KOPT-K1 (cell line): ENCODE data around the gene MMP17.
A peak's percentile ranks its signal among the peaks of the same experiment; 100 is the strongest.
"Not testable (repeated sequence)": the region's sequence is repeated elsewhere in the genome, so short reads cannot be mapped to it uniquely, and the experiment has no call there.

Experiments used
- H3K27ac ChIP-seq: fragments of 200-600 bp; sonication (generic); 2 replicates; pipeline ENCODE4 v1.5.1; 2016; ENCODE audit warnings: antibody characterized with exemption, mild to moderate bottlenecking, low read depth, low read length; ENCODE audit not compliant: poor library complexity, severe bottlenecking
- H3K36me3 ChIP-seq: fragments of 200-600 bp; sonication (generic); 2 replicates; pipeline ENCODE4 v1.5.1; 2017; ENCODE audit warnings: antibody characterized with exemption, mild to moderate bottlenecking, low read length, moderate library complexity; ENCODE audit not compliant: insufficient read depth
- H3K9me3 ChIP-seq: fragments of 200-600 bp; sonication (generic); 2 replicates; pipeline ENCODE4 v1.5.1; 2017; ENCODE audit warnings: antibody characterized with exemption, low read length, mild to moderate bottlenecking; ENCODE audit not compliant: insufficient read depth, poor library complexity, severe bottlenecking

MMP17 gene

DNA sequence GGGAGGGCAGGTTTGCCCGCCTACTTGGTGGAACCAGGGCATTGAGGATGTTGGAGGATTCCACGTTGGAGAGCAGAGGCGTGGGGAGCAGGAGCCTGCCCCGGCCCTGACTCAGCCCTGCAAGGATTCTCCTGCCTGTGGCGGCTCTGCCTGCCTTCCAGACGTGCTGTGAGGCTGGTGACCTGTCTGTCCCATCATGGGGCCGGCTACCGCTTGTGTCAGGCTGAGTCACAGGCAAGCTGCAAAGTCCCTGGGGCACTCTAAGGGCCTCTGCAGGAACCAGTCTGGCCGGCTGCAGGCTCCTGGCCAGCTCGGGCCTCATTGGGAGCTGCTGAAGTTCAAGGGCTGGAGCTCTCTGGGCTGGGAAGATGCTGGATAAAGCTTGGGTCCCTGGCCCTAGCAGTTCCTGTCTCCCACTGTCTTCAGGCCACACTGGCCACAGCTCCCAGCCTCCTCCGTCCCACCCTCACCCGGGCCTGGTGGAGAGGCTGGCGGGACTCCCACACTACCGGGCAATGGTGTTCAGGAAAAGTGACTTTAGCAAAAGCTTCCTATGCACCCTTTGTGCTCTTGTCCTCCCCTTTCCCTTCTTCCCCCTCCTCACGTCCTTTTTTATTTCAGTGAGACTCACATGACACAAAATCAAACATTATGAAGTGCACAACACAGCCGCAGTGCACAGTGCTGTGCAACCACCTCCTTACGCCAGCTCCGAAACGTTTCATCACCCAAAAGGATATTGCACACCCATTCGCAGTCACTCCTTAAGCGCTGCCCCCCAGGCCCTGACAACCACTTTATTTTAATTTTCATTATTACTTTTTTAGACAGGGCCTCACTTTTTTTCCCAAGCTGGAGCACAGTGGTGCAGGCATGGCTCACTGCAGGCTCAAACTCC is 44.2 kb downstream of the MMP17 start:
- H3K36me3 ChIP-seq: no peaks in the 10 kb centered on the region
- H3K27ac ChIP-seq: no peak overlapping the region
- H3K9me3 ChIP-seq: peaks cover 10% of the 10 kb centered on the region

DNA sequence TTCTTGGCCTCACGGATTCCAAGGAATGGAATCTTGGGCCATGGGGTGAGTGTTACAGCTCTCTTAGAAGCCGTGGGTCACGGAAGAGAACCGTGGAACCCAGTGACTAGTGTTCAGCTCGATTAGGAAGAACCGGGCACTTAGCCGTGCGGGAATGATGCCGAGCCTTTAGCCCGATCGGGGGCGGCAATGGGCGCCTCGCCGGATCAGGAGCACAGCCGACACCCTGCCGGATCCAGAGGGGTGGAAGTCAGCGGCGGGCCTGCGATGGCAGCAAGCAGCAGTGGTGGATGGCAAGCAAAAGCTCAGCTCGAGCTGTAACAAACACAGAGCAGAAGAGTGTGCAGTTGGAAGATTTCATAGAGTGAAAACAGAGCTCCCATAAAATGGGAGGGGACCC is 45.1 kb downstream of the MMP17 start:
- Histone ChIP-seq H3K36me3 (no peaks in the 10 kb centered on the region), H3K9me3 (peaks cover 10% of the 10 kb centered on the region), H3K27ac (no peak overlapping the region)

DNA sequence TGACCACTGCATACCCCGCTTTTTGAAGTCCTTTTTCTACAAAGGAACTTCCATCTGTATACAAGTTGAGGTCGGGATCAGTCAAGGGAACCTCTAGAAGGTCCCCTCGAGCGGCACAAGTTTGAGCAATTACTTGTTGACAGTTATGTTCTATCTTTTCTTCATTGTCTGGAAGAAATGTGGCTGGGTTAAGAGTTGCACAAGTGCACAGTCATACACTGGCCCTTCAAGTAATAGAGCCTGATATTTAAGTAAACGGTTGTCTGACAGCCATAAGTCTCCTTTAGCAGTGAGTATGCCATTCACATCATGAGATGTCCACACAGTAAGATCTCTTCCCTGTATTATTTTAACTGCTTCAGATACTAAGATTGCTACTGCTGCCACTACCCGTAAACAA is 46.8 kb downstream of the MMP17 start:
- not testable (repeated sequence) for H3K36me3 ChIP-seq, H3K27ac ChIP-seq
- H3K9me3 ChIP-seq: peaks cover 10% of the 10 kb centered on the region

GRCh38 chr12:131877216-131877615 is 49.0 kb downstream of the MMP17 start:
- peaks cover 10% of the 10 kb centered on the region for H3K9me3 ChIP-seq
- H3K36me3 ChIP-seq, H3K27ac ChIP-seq: not testable (repeated sequence)

DNA sequence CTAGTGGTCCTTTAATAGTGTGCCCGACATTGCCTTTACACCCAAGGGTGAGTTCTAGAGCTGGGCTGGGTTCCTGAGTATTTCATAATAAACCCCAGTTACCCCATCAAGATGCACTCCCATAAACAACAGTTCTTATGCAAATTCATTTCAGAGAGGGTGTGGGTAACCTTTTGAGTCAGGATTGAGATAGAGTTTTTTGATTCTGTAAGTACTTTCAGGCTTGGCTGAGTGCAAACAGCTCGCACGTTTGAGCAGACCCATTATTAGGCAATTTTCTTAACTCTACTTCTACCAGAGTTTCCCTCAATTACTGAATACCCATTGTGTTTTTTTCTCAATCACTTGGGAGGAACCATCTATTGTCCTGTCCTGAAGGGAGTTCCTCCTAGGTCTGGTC is 50.2 kb downstream of the MMP17 start:
- not testable (repeated sequence) for H3K36me3 ChIP-seq, H3K9me3 ChIP-seq, H3K27ac ChIP-seq

DNA sequence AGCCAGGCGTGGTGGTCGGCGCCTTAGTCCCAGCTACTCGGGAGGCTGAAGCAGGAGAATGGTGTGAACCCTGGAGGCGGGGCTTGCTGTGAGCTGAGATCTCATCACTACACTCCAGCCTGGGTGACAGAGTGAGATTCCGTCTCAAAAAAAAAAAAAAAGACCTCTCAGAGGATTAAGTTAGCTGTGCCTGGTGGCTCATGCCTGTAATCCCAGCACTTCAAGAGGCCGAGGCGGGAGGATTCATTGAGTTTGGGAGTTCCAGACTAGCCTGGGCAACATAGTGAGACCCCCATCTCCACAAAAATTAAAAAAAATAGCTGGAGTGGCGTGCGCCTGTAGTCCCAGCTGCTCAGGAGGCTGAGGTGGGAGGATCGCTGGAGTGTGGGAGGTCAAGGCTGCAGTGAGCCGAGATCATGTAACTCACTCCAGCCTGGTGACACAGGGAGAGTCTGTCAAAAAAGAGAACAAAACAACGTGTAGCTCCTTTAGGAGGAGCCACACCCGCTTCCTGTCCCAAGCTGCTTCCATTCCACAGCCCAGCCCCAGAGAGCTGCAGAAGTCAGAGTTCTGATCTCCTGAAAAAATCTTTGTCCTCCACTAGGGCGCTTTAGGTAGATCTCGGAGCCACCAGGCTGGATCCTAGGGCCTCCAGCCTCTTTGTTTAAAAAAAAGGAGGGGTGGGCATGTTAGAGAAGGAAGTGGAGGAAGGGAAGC is 54.8 kb downstream of the MMP17 start:
- H3K9me3 ChIP-seq: peaks cover 11% of the 10 kb centered on the region
- H3K36me3 ChIP-seq: no peaks in the 10 kb centered on the region
- H3K27ac ChIP-seq: no peak overlapping the region

- Histone ChIP-seq H3K27ac (no peak overlapping the region), H3K9me3 (peaks cover 11% of the 10 kb centered on the region), H3K36me3 (no peaks in the 10 kb centered on the region)
These were observed 55.3 kb downstream of the MMP17 start for GRCh38 chr12:131883521-131883900.

GRCh38 chr12:131885076-131885475 is 56.9 kb downstream of the MMP17 start:
- H3K9me3 ChIP-seq: peaks cover 11% of the 10 kb centered on the region
- H3K36me3 ChIP-seq, H3K27ac ChIP-seq: not testable (repeated sequence)

GRCh38 chr12:131885543-131886057 is 57.4 kb downstream of the MMP17 start:
- H3K9me3 ChIP-seq: peaks cover 11% of the 10 kb centered on the region
- H3K36me3 ChIP-seq: no peaks in the 10 kb centered on the region
- no peak overlapping the region for H3K27ac ChIP-seq

- not testable (repeated sequence) for H3K9me3 ChIP-seq, H3K27ac ChIP-seq
These were observed 63.5 kb downstream of the MMP17 start for GRCh38 chr12:131891722-131892121.

DNA sequence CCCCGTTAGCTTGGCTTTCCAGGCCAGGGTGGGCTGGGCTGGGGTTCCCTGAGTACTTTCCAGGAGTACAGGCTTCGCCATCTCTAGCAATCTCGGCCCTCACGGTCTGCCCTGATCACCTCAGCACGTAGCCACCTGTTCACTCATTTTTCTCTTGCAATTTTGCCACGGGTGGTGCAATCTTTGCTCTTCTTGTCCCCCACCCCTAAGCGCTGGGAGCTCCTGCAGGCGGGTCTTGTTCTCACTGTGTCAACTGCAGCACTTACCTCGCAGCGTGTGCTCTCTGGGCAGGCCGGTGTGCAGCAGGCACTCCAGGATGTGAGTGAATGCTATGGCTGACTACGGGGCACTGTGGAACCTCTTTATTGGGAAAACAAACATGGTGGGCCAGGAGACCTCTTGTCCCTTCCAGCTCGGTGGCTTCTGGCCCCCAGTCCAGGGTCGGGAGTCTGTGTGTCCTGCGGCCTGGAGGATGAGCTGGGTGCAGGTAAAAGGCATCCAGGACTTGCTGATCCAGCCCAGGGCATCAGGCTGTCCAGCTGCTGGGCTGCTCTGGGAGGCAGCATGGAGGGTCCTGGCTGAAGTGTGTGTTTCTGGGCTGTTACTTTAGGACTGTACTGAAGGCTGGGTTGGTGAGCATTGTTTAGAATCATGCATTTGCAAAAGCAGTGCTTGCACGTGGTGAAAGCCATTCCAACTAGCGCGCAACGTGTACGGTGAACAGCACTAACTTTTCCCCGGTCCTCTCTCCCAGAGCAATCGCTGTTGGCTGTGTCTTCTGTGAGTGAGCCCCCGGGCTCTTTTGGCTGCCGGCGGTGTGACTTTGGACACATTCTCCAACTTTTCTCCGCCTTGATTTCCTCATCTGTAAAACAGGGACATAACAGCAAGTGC is 64.8 kb downstream of the MMP17 start:
- Histone ChIP-seq H3K36me3 (peaks cover 8% of the 10 kb centered on the region; the same call in 1 of the 2 replicates), H3K9me3 (no peaks in the 10 kb centered on the region), H3K27ac (no peak overlapping the region)

More at GRCh38 chr12:131891722-131892121, 63.5 kb downstream of the MMP17 start:
- H3K36me3 ChIP-seq: not testable (repeated sequence)

GRCh38 chr12:131893605-131894312 is 65.6 kb downstream of the MMP17 start:
- peaks cover 14% of the 10 kb centered on the region; the same call in 1 of the 2 replicates for H3K36me3 ChIP-seq
- H3K27ac ChIP-seq: no peak overlapping the region
- no peaks in the 10 kb centered on the region for H3K9me3 ChIP-seq

- Histone ChIP-seq H3K27ac (peak within 1 kb of the TSS; percentile 70), H3K36me3 (peaks cover 14% of the 10 kb centered on the region; the same call in 1 of the 2 replicates), H3K9me3 (no peaks in the 10 kb centered on the region)
These were observed 66.2 kb downstream of the MMP17 start, which contains the start of gene ULK1 for GRCh38 chr12:131894313-131894860. TSS of gene ULK1 (plus strand) at chr12:131894622. CDS start at chr12:131895002, 380 bp downstream.
